Measurements from ENCODE around the gene MAP6. TPM values are rescaled to one million over a fixed set of nuclear protein-coding genes. Genes with fewer than 3 reads are reported as not detected.

Gene MAP6
- total and polyA plus RNA-seq, 9 of the 15 experiments (the other 6 are each of a cell fraction or from before 2014, with no cell fraction given), result not detected

- TF ChIP-seq, protein P1, sequence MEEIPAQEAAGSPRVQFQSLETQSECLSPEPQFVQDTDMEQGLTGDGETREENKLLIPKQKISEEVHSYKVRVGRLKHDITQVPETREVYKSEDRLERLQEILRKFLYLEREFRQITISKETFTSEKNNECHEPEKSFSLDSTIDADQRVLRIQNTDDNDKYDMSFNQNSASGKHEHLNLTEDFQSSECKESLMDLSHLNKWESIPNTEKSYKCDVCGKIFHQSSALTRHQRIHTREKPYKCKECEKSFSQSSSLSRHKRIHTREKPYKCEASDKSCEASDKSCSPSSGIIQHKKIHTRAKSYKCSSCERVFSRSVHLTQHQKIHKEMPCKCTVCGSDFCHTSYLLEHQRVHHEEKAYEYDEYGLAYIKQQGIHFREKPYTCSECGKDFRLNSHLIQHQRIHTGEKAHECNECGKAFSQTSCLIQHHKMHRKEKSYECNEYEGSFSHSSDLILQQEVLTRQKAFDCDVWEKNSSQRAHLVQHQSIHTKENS (CRISPR knock-in tag; IDR thresholded peaks at IDR 0.05), result no peak
- no peak for TF ChIP-seq ZSCAN29 (IDR thresholded peaks at IDR 0.05)
- TF ChIP-seq ZBTB11 (CRISPR knock-in tag; IDR thresholded peaks at IDR 0.05), result no peak
- TF ChIP-seq CREBBP (IDR thresholded peaks at IDR 0.05; ENCODE audit: low read depth, low read length), result no peak
- no peak for TF ChIP-seq RBM17 (IDR thresholded peaks at IDR 0.05; ENCODE audit: borderline replicate concordance, low read depth, low read length)
- TF ChIP-seq NR0B1 (IDR thresholded peaks at IDR 0.05; ENCODE audit: partially characterized antibody), result no peak
- no peak for TF ChIP-seq OTX1 (CRISPR knock-in tag; IDR thresholded peaks at IDR 0.05)
- no peak for TF ChIP-seq GATAD2B (IDR thresholded peaks at IDR 0.05; ENCODE audit: borderline replicate concordance)
- TF ChIP-seq, protein P2, sequence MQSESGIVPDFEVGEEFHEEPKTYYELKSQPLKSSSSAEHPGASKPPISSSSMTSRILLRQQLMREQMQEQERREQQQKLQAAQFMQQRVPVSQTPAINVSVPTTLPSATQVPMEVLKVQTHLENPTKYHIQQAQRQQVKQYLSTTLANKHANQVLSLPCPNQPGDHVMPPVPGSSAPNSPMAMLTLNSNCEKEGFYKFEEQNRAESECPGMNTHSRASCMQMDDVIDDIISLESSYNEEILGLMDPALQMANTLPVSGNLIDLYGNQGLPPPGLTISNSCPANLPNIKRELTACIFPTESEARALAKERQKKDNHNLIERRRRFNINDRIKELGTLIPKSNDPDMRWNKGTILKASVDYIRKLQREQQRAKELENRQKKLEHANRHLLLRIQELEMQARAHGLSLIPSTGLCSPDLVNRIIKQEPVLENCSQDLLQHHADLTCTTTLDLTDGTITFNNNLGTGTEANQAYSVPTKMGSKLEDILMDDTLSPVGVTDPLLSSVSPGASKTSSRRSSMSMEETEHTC (IDR thresholded peaks at IDR 0.05), result no peak
- TF ChIP-seq ZNF668 (CRISPR knock-in tag; IDR thresholded peaks at IDR 0.05), result no peak; the same call in 1 of the 2 replicates
- no peak for TF ChIP-seq EGR1 (conservative IDR thresholded peaks at IDR 0.05)
- TF ChIP-seq HIVEP1 (CRISPR knock-in tag; IDR thresholded peaks at IDR 0.05), result no peak
- peak; percentile 90 for TF ChIP-seq NFRKB (IDR thresholded peaks at IDR 0.05; ENCODE audit: low read depth)
- TF ChIP-seq, protein P3, sequence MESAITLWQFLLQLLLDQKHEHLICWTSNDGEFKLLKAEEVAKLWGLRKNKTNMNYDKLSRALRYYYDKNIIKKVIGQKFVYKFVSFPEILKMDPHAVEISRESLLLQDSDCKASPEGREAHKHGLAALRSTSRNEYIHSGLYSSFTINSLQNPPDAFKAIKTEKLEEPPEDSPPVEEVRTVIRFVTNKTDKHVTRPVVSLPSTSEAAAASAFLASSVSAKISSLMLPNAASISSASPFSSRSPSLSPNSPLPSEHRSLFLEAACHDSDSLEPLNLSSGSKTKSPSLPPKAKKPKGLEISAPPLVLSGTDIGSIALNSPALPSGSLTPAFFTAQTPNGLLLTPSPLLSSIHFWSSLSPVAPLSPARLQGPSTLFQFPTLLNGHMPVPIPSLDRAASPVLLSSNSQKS (CRISPR knock-in tag; IDR thresholded peaks at IDR 0.05), result no peak
- no peak for TF ChIP-seq LARP7 (IDR thresholded peaks at IDR 0.05)
- TF ChIP-seq HBP1 (CRISPR knock-in tag; IDR thresholded peaks at IDR 0.05), result no peak
- no peak for TF ChIP-seq MCM3 (IDR thresholded peaks at IDR 0.05)
Measured at GRCh38 chr11:75554258-75555022, 114.4 kb downstream of the MAP6 start (continued).

All from K562 (cell line).